Measurements from ENCODE around the gene MATCAP1. TPM values are rescaled to one million over a fixed set of nuclear protein-coding genes. Genes with fewer than 3 reads are reported as not detected.

Gene MATCAP1
- polyA plus RNA-seq, 1 donor (not counting 4 experiments of a cell fraction or from before 2014, with no cell fraction given): 13.3 TPM

GRCh38 chr16:67163999-67164558 lies 19.7 kb downstream of the MATCAP1 start:
- no peaks in the 10 kb centered on the region for H4K20me1 ChIP-seq (ENCODE audit: control insufficient read depth, extremely low read depth, insufficient read depth, low read length)
- dilution Hi-C loops (cut with MboI; ENCODE audit: extremely low pct_ligation_motif_present, low sequenced_read_pairs): no loop called here
- DNase-seq (ENCODE audit: low read depth, low spot score) (no peak), FAIRE-seq (no peak)
- no peak overlapping the region for H3K9ac ChIP-seq (ENCODE audit: control insufficient read depth, extremely low read depth, insufficient read depth, low read length)
- H3K9me1 ChIP-seq (ENCODE audit: control insufficient read depth, extremely low read depth, insufficient read depth, low read length): no peaks in the 10 kb centered on the region
- H3K27ac ChIP-seq (ENCODE audit: control insufficient read depth, insufficient read depth, low read length): no peak overlapping the region
- H3K4me2 ChIP-seq (ENCODE audit: control insufficient read depth, extremely low read depth, insufficient read depth, low read depth, low read length): peak overlapping the region; percentile 65
- H3K27me3 ChIP-seq (ENCODE audit: control insufficient read depth, extremely low read depth, insufficient read depth, low read length): peaks cover 7% of the 10 kb centered on the region
- TF ChIP-seq CTCF (optimal IDR thresholded peaks at IDR 0.05 in 1 of 3, IDR thresholded peaks at IDR 0.05 in 1 of 3, conservative IDR thresholded peaks at IDR 0.05 in 1 of 3; ENCODE audit: extremely low read depth in 1 of 3, insufficient read depth in 2 of 3, low read length in 3 of 3): no peak
- TF ChIP-seq EZH2 (IDR thresholded peaks at IDR 0.05; ENCODE audit: low read length): no peak
- no peaks in the 10 kb centered on the region for H3K9me3 ChIP-seq (ENCODE audit: control insufficient read depth, low read depth, low read length)
- H3K36me3 ChIP-seq (ENCODE audit: control insufficient read depth in 2 of 2, extremely low read depth in 1 of 2, insufficient read depth in 2 of 2, low read length in 2 of 2): no peaks in the 10 kb centered on the region
- no peak overlapping the region for H2AFZ ChIP-seq (ENCODE audit: control insufficient read depth, low read length)
- peaks cover 22% of the 10 kb centered on the region for H3K4me1 ChIP-seq (ENCODE audit: control insufficient read depth, extremely low read depth, insufficient read depth, low read length)
- H3K4me3 ChIP-seq (ENCODE audit: control insufficient read depth in 2 of 3, extremely low read depth in 1 of 3, insufficient read depth in 2 of 3, low read depth in 1 of 3, low read length in 3 of 3): peak overlapping the region in 2 of 3 experiments; percentile 16 to 56
- H3K79me2 ChIP-seq (ENCODE audit: control insufficient read depth, insufficient read depth, low read length): no peaks in the 10 kb centered on the region

DNA sequence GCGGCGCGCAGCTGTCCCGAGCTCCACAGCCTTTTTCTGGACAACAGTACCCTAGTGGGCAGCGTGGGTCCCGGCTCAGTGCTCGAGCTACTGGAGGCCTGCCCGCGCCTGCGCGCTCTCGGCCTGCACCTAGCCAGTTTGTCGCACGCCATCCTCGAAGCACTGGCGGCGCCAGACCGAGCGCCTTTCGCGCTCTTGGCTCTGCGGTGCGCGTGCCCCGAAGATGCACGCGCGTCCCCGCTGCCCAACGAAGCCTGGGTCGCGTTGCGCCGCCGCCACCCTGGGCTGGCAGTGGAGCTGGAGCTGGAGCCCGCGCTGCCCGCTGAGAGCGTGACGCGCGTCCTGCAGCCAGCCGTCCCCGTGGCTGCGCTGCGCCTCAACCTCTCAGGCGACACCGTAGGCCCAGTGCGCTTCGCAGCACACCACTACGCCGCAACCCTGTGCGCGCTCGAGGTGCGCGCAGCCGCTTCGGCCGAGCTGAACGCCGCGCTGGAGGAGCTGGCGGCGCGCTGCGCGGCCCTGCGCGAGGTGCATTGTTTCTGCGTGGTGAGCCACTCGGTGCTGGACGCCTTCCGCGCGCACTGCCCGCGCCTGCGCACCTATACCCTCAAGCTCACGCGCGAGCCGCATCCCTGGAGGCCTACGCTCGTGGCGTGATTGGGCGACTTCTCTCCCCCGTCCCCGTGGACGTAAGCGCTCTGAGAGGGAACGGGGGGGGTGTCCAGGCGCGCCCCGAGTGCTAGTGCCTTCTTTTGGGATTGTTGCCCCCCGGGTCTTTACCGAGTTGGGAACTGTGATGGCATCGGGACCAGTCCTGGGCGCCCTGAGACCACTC lies 20.4 kb downstream of the MATCAP1 start:
- Histone ChIP-seq H3K4me1 (ENCODE audit: control insufficient read depth, extremely low read depth, insufficient read depth, low read length) (peaks cover 29% of the 10 kb centered on the region), H3K4me2 (ENCODE audit: control insufficient read depth, extremely low read depth, insufficient read depth, low read depth, low read length) (peak overlapping the region; percentile 65), H3K9me1 (ENCODE audit: control insufficient read depth, extremely low read depth, insufficient read depth, low read length) (no peaks in the 10 kb centered on the region), H2AFZ (ENCODE audit: control insufficient read depth, low read length) (peak overlapping the region; percentile 36), H3K9ac (ENCODE audit: control insufficient read depth, extremely low read depth, insufficient read depth, low read length) (no peak overlapping the region), H3K27ac (ENCODE audit: control insufficient read depth, insufficient read depth, low read length) (no peak overlapping the region), H3K4me3 (ENCODE audit: control insufficient read depth in 2 of 3, extremely low read depth in 1 of 3, insufficient read depth in 2 of 3, low read depth in 1 of 3, low read length in 3 of 3) (peak overlapping the region in 2 of 3 experiments; percentile 16 to 56), H3K36me3 (ENCODE audit: control insufficient read depth in 2 of 2, extremely low read depth in 1 of 2, insufficient read depth in 2 of 2, low read length in 2 of 2) (no peaks in the 10 kb centered on the region), H3K27me3 (ENCODE audit: control insufficient read depth, extremely low read depth, insufficient read depth, low read length) (peaks cover 7% of the 10 kb centered on the region), H3K79me2 (ENCODE audit: control insufficient read depth, insufficient read depth, low read length) (no peaks in the 10 kb centered on the region), H3K9me3 (ENCODE audit: control insufficient read depth, low read depth, low read length) (no peaks in the 10 kb centered on the region), H4K20me1 (ENCODE audit: control insufficient read depth, extremely low read depth, insufficient read depth, low read length) (no peaks in the 10 kb centered on the region)
- dilution Hi-C loops (cut with MboI; ENCODE audit: extremely low pct_ligation_motif_present, low sequenced_read_pairs): no loop called here
- FAIRE-seq (no peak), DNase-seq (ENCODE audit: low read depth, low spot score) (no peak)
- TF ChIP-seq EZH2 (IDR thresholded peaks at IDR 0.05; ENCODE audit: low read length) (no peak), CTCF (optimal IDR thresholded peaks at IDR 0.05 in 1 of 3, IDR thresholded peaks at IDR 0.05 in 1 of 3, conservative IDR thresholded peaks at IDR 0.05 in 1 of 3; ENCODE audit: extremely low read depth in 1 of 3, insufficient read depth in 2 of 3, low read length in 3 of 3) (no peak)
